Ishikawa (cell line): ENCODE data around the gene NEDD4L.

Experiments used
- EP300 ChIP-seq: IDR thresholded peaks from 2 replicates; pipeline ENCODE4 v1.6.1; 2012; ENCODE audit warnings: borderline replicate concordance
- FOXM1 ChIP-seq: IDR thresholded peaks from 2 replicates; pipeline ENCODE4 v1.6.1; 2012; ENCODE audit warnings: low read depth, borderline replicate concordance
- TF ChIP-seq, protein P1 (sequence below): IDR thresholded peaks from 2 replicates; pipeline ENCODE4 v1.6.1; 2012; ENCODE audit warnings: low read depth, mild to moderate bottlenecking
- TF ChIP-seq, protein P2 (sequence below): IDR thresholded peaks from 2 replicates; pipeline ENCODE4 v1.6.1; 2012

DNA sequence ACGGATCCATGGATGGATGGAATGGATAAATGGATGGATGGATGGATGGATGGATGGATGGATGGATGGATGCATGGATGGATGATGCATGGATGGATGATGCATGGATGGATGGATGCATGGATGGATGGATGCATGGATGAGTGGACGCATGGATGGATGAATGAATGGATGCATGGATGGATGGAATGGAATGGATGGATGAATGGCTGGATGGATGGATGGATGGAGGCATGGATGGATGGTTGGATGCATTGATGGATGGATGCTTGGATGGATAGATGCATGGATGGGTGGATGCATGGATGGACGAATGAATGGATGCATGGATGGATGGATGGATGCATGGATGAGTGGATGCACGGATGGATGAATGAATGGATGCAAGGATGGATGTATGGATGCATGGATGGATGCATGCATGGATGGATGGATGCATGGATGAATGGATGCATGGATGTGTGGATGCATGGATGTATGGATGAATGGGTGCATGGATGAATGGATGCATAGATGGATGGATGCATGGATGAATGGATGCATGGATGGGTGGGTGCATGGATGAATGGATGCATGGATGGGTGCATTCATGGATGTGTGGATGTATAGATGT lies 375.7 kb downstream of the NEDD4L start:
- TF ChIP-seq, protein P1, sequence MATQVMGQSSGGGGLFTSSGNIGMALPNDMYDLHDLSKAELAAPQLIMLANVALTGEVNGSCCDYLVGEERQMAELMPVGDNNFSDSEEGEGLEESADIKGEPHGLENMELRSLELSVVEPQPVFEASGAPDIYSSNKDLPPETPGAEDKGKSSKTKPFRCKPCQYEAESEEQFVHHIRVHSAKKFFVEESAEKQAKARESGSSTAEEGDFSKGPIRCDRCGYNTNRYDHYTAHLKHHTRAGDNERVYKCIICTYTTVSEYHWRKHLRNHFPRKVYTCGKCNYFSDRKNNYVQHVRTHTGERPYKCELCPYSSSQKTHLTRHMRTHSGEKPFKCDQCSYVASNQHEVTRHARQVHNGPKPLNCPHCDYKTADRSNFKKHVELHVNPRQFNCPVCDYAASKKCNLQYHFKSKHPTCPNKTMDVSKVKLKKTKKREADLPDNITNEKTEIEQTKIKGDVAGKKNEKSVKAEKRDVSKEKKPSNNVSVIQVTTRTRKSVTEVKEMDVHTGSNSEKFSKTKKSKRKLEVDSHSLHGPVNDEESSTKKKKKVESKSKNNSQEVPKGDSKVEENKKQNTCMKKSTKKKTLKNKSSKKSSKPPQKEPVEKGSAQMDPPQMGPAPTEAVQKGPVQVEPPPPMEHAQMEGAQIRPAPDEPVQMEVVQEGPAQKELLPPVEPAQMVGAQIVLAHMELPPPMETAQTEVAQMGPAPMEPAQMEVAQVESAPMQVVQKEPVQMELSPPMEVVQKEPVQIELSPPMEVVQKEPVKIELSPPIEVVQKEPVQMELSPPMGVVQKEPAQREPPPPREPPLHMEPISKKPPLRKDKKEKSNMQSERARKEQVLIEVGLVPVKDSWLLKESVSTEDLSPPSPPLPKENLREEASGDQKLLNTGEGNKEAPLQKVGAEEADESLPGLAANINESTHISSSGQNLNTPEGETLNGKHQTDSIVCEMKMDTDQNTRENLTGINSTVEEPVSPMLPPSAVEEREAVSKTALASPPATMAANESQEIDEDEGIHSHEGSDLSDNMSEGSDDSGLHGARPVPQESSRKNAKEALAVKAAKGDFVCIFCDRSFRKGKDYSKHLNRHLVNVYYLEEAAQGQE: no peak
- no peak for TF ChIP-seq FOXM1
- no peak for TF ChIP-seq EP300
- TF ChIP-seq, protein P2, sequence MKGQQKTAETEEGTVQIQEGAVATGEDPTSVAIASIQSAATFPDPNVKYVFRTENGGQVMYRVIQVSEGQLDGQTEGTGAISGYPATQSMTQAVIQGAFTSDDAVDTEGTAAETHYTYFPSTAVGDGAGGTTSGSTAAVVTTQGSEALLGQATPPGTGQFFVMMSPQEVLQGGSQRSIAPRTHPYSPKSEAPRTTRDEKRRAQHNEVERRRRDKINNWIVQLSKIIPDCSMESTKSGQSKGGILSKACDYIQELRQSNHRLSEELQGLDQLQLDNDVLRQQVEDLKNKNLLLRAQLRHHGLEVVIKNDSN: no peak
